ENCODE measurements around the gene LGI4.
"Not testable (repeated sequence)": the region's sequence is repeated elsewhere in the genome, so short reads cannot be mapped to it uniquely, and the experiment has no call there.

LGI4 gene

GRCh38 chr19:35160629-35161433 lies 26.0 kb upstream of the LGI4 start:
- no peak for DNase-seq

DNA sequence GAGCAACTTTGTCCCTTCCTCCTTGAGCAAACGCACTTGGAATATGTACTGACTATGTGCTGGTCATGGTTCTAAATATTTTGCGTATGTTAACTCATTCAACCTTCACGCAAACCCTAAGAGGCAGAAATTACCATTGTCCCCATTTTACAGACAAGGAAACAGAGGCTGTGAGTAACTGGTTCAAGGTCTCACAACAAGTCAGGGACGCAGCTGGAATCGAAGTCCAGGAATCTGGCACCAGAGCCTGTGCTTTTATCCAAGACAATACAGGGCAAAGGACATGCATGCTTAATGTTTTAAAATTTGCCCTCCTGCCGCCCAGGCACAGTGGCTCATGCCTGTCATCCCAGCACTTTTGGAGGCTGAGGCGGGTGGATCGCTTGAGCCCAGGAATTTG lies 24.7 kb upstream of the LGI4 start:
- DNase-seq: no peak

GRCh38 chr19:35157431-35157830 lies 22.6 kb upstream of the LGI4 start:
- no peak for DNase-seq

GRCh38 chr19:35156673-35157014 lies 21.8 kb upstream of the LGI4 start:
- DNase-seq: no peak

DNA sequence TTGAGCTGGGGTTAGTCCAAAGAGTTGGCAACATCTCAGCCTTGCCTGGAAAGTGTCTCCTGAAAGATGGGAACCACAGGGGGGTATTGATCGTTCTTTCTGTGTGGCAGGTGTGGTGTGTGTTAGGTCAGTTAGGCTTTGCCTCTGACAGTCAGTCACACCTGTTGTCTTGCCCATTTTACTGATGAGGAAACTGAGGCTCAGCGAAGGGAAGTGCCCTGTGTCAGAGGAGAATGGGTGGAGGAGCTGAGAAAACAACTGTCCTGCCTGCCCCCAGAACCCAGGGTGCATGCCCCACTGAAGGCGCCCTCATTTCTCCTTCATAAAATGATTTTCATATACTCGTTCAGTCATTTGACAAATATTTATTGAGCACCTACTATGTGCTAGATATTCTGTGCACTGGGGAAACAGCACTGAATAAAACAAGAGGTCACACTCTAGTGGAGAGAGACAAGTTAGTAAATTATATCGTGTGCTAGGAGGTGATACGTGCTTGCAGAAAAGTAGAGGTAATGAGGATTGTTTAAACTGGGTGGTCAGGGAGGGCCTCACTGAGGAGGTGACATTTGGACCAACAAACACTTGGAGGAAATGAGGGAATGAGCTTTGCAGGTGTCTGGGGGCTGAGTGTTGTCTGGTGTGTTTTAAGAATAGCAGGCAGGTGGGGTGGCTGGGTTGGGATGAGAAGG lies 21.3 kb upstream of the LGI4 start:
- DNase-seq: no peak

DNA sequence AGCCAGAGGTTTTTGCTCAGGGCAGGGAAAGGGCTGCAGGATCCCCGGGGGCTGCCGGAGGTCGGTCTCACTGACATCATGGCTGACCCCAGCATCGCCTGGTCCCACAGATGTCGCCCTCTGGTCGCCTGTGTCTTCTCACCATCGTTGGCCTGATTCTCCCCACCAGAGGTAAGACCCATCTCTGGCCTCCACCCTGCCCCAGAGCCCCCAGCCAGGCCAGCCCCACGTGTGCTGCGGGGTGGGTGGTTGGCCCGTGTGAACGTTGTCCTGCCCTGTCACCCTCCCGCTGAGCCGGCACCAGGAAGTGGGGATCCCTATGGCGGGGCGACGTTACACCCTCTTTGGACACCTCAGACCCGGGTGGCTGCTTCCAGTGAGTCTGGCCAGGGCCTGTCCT lies 20.6 kb upstream of the LGI4 start:
- DNase-seq: no peak

- peak; percentile 63 for DNase-seq
These were observed 19.9 kb upstream of the LGI4 start, which contains the start of gene FXYD5 for GRCh38 chr19:35154525-35155406. TSS of gene FXYD5 (plus strand) at chr19:35154735. CDS start at chr19:35155551, 816 bp downstream.

DNA sequence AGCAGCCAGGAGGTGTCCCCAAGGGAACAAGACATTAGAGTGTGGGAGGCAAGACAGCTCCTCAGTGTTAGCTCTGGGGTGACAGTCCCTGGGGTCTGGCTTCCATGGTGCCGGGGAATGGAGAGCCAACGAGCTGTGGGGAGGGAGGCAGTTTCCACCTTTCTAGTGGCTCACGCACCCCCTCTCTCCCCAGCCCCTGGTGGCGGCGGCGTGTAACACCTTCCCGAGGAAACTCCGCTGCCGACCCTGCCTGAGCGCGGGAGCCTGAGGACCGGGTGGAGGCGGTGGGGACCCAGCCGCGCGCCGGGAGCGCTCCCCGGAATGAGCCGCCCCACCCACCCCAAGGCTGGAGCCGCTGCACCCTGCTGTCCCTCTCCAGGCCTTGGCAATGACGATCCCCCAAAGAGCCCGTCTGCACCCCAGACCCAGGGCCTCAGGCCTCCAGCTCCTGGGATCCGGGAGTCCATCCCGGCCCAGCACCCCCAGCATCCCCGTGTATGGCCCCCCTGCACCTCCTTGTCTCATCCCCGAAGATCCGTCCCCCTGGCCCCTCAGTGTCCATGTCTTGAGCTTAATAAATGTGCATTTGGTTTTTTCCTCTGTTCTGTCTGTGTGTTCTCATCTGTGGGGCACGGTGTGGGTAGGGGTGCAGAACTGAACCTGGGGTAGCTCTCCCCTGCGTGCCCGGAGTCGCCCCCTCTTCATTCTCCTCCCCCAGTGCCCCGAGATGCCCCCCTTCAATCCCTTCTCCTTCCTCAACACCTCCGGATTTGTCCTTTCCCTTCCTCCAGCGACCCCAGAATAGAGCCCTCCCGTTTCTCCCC lies 19.1 kb upstream of the LGI4 start:
- DNase-seq: peak; percentile 65

GRCh38 chr19:35153129-35153522 lies 18.3 kb upstream of the LGI4 start:
- not testable (repeated sequence) for DNase-seq

DNA sequence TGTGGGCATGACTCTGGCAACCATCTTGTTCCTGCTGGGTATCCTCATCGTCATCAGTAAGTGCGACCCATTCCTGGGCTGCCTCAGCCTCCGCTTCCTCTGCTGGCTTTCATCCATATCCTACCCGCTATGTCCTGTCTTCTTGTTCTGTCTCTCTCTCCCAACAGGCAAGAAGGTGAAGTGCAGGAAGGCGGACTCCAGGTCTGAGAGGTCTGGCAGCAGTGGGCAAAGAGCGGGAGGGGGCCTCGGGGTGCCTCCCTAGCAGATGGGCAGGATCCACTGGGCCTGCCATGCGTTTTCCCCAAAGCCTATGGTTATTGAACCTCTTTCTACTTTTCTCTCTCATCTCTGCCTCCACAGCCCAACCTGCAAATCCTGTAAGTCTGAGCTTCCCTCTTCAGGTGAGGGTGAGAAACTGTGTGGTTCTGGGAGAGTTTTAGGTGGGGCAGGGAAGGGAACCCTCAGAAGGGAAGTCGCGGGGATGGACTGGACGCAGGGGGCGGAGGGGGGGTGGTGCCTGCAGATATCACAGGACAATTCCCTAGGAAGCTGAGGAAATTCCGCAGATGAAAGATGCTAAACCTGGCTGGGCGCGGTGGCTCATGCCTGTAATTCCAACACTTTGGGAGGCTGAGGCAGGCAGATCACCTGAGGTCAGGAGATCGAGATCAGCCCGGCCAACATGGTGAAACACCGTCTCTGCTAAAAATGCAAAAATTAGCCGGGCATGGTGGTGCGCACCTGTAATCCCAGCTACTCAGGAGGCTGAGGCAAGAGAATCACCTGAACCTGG lies 16.6 kb upstream of the LGI4 start:
- DNase-seq: no peak

DNA sequence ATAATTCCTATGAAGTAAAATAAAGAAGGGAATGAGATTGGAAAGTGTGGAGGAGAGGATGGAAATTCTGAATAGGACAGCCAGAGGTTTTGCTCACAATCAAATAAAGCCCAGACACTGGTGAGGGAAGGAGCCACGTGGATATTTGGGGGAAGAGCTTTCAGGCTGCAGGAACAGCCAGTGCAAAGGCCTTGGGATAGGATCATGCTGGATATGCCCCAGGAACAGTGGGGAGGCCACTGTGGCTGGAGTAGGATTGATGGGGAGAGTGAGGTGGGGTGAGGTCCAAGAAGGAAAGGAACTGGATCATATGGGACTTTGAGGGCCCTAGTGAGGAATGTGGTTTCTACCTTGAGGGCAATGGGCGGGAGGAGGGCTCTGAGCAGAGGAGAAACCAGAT lies 15.6 kb upstream of the LGI4 start:
- DNase-seq: no peak

- DNase-seq: no peak
These were observed 14.6 kb upstream of the LGI4 start for GRCh38 chr19:35149463-35149862.

- DNase-seq: no peak
These were observed 12.0 kb upstream of the LGI4 start for GRCh38 chr19:35146746-35147459.

DNA sequence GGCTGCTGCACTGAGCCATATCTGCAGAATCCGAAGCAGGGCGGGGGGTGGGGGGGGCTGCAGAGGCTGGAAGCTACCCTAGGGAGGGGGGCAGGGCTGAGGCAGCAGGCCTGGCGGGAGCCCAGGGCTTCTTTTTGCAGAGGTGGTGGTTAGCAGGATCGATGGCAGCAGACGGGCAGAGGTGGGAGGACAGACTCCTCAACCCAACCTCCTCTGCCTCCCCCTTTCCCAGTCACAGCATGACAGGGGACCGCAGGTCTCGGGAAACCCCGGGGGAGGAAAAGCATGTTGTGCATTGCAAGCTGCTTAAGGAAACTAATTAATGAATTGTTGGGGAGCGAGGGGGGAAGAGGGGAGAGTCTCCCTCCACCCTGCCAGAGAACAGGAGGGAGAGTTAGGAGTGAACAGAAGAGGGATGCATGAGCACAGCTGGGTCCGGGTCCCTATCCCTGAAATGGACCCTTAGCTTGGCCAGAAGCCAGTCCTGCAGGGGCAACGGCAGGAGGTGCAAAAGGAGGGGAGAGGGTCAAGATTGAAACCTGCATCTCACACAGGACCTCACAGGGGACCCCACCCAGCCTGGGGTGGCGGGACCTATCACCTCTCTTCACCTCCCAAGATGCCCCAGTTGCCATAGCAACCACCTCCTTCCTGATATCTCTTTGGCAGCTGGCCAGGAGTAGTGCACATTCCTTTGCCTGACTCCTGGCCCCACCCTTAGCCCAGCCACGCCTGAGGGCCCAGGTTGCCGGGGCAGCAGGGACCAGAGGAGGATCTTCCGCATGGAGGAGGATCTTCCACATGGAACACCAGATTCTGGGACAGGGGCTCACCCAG lies 10.0 kb upstream of the LGI4 start:
- no peak for DNase-seq

- no peak for DNase-seq
These were observed 9.4 kb upstream of the LGI4 start for GRCh38 chr19:35144259-35144599.

DNA sequence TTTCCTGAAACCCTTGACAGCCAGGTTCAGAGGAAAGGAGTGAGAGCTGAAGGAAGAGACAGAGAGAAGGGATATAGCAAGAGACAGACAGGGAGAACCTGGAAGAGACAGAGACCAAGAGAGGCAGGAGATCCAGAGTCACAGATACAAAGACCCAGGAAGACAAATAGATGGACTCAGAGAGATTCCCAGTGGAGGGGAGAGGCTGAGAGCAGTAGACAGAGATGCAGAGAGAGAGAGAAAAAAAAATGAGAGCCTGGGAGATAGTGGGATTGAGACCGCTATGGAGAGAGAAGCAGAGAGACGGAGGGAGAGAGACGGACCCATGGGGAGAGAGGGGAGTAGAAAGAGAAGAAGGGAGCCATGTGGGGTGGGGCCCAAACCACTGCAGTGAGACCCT lies 9.0 kb upstream of the LGI4 start:
- no peak for DNase-seq

DNA sequence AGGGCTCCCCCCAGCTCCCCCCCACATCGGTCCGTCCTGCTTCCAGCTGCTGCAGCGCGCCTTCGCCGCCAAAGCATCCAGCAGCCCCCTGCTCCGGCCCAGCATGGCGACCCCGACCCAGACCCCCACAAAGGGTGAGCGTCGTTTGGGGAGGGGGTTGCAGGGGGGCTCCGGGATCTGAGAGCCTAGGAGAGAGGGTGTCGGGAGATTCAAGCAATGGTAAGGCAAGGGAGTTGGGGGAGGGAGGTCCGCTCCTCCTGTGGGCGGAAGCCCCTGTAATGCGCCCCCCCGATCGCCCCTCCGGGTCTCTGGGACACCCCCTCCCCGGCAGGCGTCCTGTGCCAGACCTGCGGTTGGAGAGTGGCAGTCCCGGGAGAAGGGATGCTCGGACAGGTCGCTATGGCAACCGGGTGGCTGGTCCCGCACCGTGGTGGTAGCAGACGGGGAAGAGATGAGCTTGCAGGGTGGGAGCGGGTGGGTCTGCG lies 8.4 kb upstream of the LGI4 start, which contains the start of gene FXYD7:
TSS of gene FXYD7 (plus strand) at position 25 of the 485 bp plus-strand sequence. CDS start at position 104, 79 bp downstream.
- no peak for DNase-seq

DNA sequence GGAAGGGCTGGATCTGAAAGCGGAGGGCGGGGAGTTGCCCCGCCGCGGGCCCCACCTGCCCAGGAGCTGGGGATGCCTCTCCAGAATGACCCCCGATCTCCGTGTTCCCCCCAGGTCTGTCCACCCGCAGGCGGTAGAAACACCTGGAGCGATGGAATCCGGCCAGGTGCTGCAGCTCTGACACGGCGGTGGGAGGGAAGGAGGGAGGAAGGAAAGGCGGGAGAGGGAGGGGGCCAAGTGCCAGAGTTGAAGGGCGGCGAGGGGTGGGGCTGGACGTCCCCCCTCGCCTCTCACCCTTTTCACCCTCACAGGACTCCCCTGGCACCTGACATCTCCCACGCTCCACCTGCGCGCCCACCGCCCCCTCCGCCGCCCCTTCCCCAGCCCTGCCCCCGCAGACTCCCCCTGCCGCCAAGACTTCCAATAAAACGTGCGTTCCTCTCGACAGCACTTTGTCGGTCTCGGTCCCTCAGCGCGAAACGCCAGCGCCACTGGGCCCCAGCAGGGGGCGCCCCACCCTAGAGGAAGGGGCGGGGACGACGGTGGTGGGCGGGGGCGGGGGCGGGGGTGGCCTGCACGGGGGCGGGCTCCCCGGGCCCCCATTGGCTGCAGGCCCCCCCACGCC lies 7.9 kb upstream of the LGI4 start:
- DNase-seq: peak; percentile 64

DNA sequence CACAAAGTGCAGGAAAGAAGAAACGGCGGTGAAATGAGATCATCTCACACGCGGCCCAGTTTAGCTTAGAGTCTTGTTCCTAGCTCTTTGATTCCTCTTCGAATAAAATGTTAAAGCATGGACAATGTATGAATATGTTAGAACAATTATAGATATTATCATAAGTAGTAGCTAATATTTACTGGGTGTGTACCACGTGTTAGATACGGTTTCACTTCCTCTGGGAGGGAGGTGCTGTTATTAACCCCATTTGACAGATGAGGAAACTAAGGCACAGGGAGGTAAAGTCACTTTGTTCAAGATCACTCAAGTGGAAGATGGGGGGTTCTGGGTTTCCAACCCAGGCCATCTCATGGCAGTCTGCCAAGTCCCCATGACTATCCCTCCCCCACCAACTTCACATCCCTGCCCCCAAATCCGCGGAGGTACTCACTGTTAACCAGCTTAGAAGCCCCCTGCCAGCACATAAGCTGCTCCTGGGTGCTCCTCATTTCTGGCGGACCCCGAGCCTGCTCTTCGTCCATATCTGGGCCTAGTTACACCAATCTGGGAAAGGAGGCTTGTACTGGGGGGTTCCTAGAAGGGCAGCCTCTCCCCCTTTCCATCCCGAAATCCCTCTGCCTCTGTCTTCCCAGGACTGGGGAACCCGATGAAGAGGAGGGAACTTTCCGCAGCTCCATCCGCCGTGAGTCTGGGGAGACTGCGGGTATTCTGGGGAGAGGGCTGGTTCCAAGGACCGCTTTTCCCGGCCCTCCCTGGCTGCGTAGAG lies 7.2 kb upstream of the LGI4 start:
- DNase-seq: no peak
